ENCODE results near the gene CBY2.

Gene CBY2

GRCh38 chr13:45717349-45717748 lies 15.2 kb downstream of the CBY2 start:
- in situ Hi-C loops (cut with MboI; ENCODE audit: low sequenced_read_pairs, unreplicated experiment) = loop anchor here (5.0 to 25.0 kb wide), 2 partner anchors 95 to 355 kb away; no protein-coding TSS in a partner anchor
- DNase-seq (ENCODE audit: low spot score) = no peak
- no peak for TF ChIP-seq CTCF (IDR thresholded peaks at IDR 0.05; ENCODE audit: borderline replicate concordance, control extremely low read depth, extremely low read depth, insufficient read depth, missing control alignments)

GRCh38 chr13:45718063-45718462 lies 15.9 kb downstream of the CBY2 start:
- peak; percentile 56 for DNase-seq (ENCODE audit: low spot score)
- peak; percentile 43 for TF ChIP-seq CTCF (IDR thresholded peaks at IDR 0.05; ENCODE audit: borderline replicate concordance, control extremely low read depth, extremely low read depth, insufficient read depth, missing control alignments)
- in situ Hi-C loops (cut with MboI; ENCODE audit: low sequenced_read_pairs, unreplicated experiment) = loop anchor here (5.0 to 25.0 kb wide), 2 partner anchors 96 to 356 kb away; no protein-coding TSS in a partner anchor

GRCh38 chr13:45718992-45719391 lies 16.9 kb downstream of the CBY2 start:
- no peak for TF ChIP-seq CTCF (IDR thresholded peaks at IDR 0.05; ENCODE audit: borderline replicate concordance, control extremely low read depth, extremely low read depth, insufficient read depth, missing control alignments)
- no peak for DNase-seq (ENCODE audit: low spot score)
- in situ Hi-C loops (cut with MboI; ENCODE audit: low sequenced_read_pairs, unreplicated experiment) = loop anchor here (5.0 to 25.0 kb wide), 2 partner anchors 97 to 357 kb away; no protein-coding TSS in a partner anchor

GRCh38 chr13:45721203-45721731 lies 19.1 kb downstream of the CBY2 start:
- no peak for DNase-seq (ENCODE audit: low spot score)
- in situ Hi-C loops (cut with MboI; ENCODE audit: low sequenced_read_pairs, unreplicated experiment) = loop anchor here (25.0 kb wide), 1 partner anchor 359 kb away; no protein-coding TSS in a partner anchor
- no peak for TF ChIP-seq CTCF (IDR thresholded peaks at IDR 0.05; ENCODE audit: borderline replicate concordance, control extremely low read depth, extremely low read depth, insufficient read depth, missing control alignments)

GRCh38 chr13:45723798-45724197 lies 21.7 kb downstream of the CBY2 start:
- in situ Hi-C loops (cut with MboI; ENCODE audit: low sequenced_read_pairs, unreplicated experiment) = loop anchor here (25.0 kb wide), 1 partner anchor 361 kb away; no protein-coding TSS in a partner anchor
- DNase-seq (ENCODE audit: low spot score) = no peak
- TF ChIP-seq CTCF (IDR thresholded peaks at IDR 0.05; ENCODE audit: borderline replicate concordance, control extremely low read depth, extremely low read depth, insufficient read depth, missing control alignments) = no peak

GRCh38 chr13:45728759-45729158 lies 26.6 kb downstream of the CBY2 start:
- in situ Hi-C loops (cut with MboI; ENCODE audit: low sequenced_read_pairs, unreplicated experiment) = no loop called here
- peak; percentile 41 for DNase-seq (ENCODE audit: low spot score)
- TF ChIP-seq CTCF (IDR thresholded peaks at IDR 0.05; ENCODE audit: borderline replicate concordance, control extremely low read depth, extremely low read depth, insufficient read depth, missing control alignments) = peak; percentile 19
